IMR-90 (cell line): ENCODE results near the gene OR3A3. TPM values are rescaled to one million over a fixed set of nuclear protein-coding genes. Genes with fewer than 3 reads are reported as not detected.

Source experiments
- ATAC-seq: fragments of 200-7000 bp; cut with Tn5 transposase; 2 replicates; pipeline ENCODE4 v1.9.1; 2020; ENCODE audit warnings: low read depth, mild to moderate bottlenecking, moderate library complexity
- BruUV-seq: library from RNA; stranded (reverse); fragments of 400-500 nt; replicated peaks from 2 replicates; lab custom pipeline; 2021; lab: Mats Ljungman, UMichigan
- CTCF ChIA-PET: fragments of 300-600 bp; formaldehyde crosslinking; extraction: SDS; loops from one replicate; lab custom pipeline; 2021; ENCODE audit warnings: antibody characterized with exemption; lab: Yijun Ruan, JAX
- POLR2A ChIA-PET: fragments of 300-600 bp; sonication (Branson Sonifier 250); formaldehyde crosslinking; loops from one replicate; lab custom pipeline; 2022; ENCODE audit warnings: antibody characterized with exemption; ENCODE audit not compliant: unreplicated experiment; lab: Charles Lee
- DNase-seq: peaks from one replicate; pipeline ENCODE4 v3.0.0; 2013
- H2AFZ ChIP-seq: replicated peaks from 2 replicates; pipeline ENCODE3; 2013; ENCODE audit warnings: low read length, mild to moderate bottlenecking; ENCODE audit not compliant: poor library complexity
- H2AK5ac ChIP-seq: 2 replicates; pipeline ENCODE4 v1.6.1; 2013; ENCODE audit warnings: low read depth, low read length, inconsistent platforms
- H2AK9ac ChIP-seq: replicated peaks from 2 replicates; pipeline ENCODE3; 2013; ENCODE audit warnings: mild to moderate bottlenecking, low read depth, low read length, moderate library complexity; ENCODE audit not compliant: poor library complexity
- H2BK120ac ChIP-seq: 2 replicates; pipeline ENCODE4 v1.6.1; 2013; ENCODE audit warnings: low read depth, low read length, inconsistent platforms
- H2BK15ac ChIP-seq: 3 replicates; pipeline ENCODE4 v1.6.1; 2013; ENCODE audit warnings: low read depth, low read length, inconsistent platforms
- H2BK20ac ChIP-seq: 2 replicates; pipeline ENCODE4 v1.6.1; 2013; ENCODE audit warnings: low read depth, mild to moderate bottlenecking, inconsistent platforms, low read length, moderate library complexity
- H2BK5ac ChIP-seq: 2 replicates; pipeline ENCODE4 v1.6.1; 2013; ENCODE audit warnings: mild to moderate bottlenecking, low read depth, low read length, inconsistent platforms; ENCODE audit not compliant: poor library complexity, severe bottlenecking
- H3K14ac ChIP-seq: replicated peaks from 2 replicates; pipeline ENCODE4 v1.6.1; 2013; ENCODE audit warnings: low read depth, low read length, inconsistent platforms
- H3K18ac ChIP-seq: 2 replicates; pipeline ENCODE4 v1.6.1; 2013; ENCODE audit warnings: low read depth, low read length, control low read depth
- H3K23ac ChIP-seq: 2 replicates; pipeline ENCODE4 v1.6.1; 2013; ENCODE audit warnings: low read depth, low read length, inconsistent platforms
- H3K27ac ChIP-seq: 2 replicates; pipeline ENCODE4 v1.5.1; 2013; ENCODE audit warnings: mild to moderate bottlenecking, control low read depth, low read length; ENCODE audit not compliant: insufficient read depth
- H3K27me3 ChIP-seq: 2 replicates; pipeline ENCODE4 v1.6.1; 2013; ENCODE audit warnings: low read length; ENCODE audit not compliant: control insufficient read depth, insufficient read depth
- H3K36me3 ChIP-seq: 2 replicates; pipeline ENCODE4 v1.6.1; 2013; ENCODE audit warnings: low read length, mixed read lengths; ENCODE audit not compliant: control insufficient read depth, insufficient read depth
- H3K4ac ChIP-seq: 2 replicates; pipeline ENCODE4 v1.6.1; 2013; ENCODE audit warnings: low read depth, low read length, inconsistent platforms
- H3K4me1 ChIP-seq: 2 replicates; pipeline ENCODE4 v1.6.1; 2013; ENCODE audit warnings: low read length, mixed read lengths; ENCODE audit not compliant: control insufficient read depth, insufficient read depth
- H3K4me2 ChIP-seq: 2 replicates; pipeline ENCODE4 v1.6.1; 2013; ENCODE audit warnings: low read depth, mild to moderate bottlenecking, control low read depth, low read length, moderate library complexity
- H3K4me3 ChIP-seq: 2 replicates; pipeline ENCODE4 v1.5.1; 2013; ENCODE audit warnings: low read depth, mild to moderate bottlenecking, control low read depth, low read length, moderate library complexity; ENCODE audit not compliant: insufficient read depth
- H3K56ac ChIP-seq: 2 replicates; pipeline ENCODE4 v1.6.1; 2013; ENCODE audit warnings: low read length, inconsistent platforms; ENCODE audit not compliant: insufficient read depth; ENCODE audit errors: extremely low read depth
- H3K79me1 ChIP-seq, 2 experiments: 2 replicates each; pipeline ENCODE4 v1.6.1; 2013; ENCODE audit warnings: low read length in 2 of 2, inconsistent platforms in 1 of 2, low read depth in 1 of 2
- H3K9ac ChIP-seq: 2 replicates; pipeline ENCODE4 v1.6.1; 2013; ENCODE audit warnings: low read depth, low read length, control low read depth
- H3K9me1 ChIP-seq: 2 replicates; pipeline ENCODE4 v1.6.1; 2013; ENCODE audit warnings: low read length, inconsistent platforms; ENCODE audit not compliant: insufficient read depth
- H3K9me3 ChIP-seq: 2 replicates; pipeline ENCODE4 v1.6.1; 2013; ENCODE audit warnings: low read length; ENCODE audit not compliant: control insufficient read depth, insufficient read depth
- H4K20me1 ChIP-seq: 2 replicates; pipeline ENCODE4 v1.6.1; 2013; ENCODE audit warnings: low read length, inconsistent platforms; ENCODE audit not compliant: insufficient read depth
- H4K5ac ChIP-seq: 2 replicates; pipeline ENCODE4 v1.6.1; 2013; ENCODE audit warnings: mild to moderate bottlenecking, low read depth, low read length, control low read depth
- H4K8ac ChIP-seq, 2 experiments: 2 replicates each; pipeline ENCODE4 v1.6.1; 2013; ENCODE audit warnings: low read depth in 2 of 2, low read length in 2 of 2, control low read depth in 1 of 2, inconsistent platforms in 1 of 2
- H4K91ac ChIP-seq: 2 replicates; pipeline ENCODE4 v1.6.1; 2013; ENCODE audit warnings: low read depth, low read length, inconsistent platforms; ENCODE audit not compliant: insufficient read depth
- BHLHE40 ChIP-seq: fragments of 150-350 bp; IDR thresholded peaks from 2 replicates; pipeline ENCODE4 v1.6.1; 2016; ENCODE audit warnings: mild to moderate bottlenecking, low read depth, low read length
- CEBPB ChIP-seq: IDR thresholded peaks from 2 replicates; pipeline ENCODE4 v1.6.1; 2012; ENCODE audit warnings: low read depth, low read length, improper control_type of control experiment
- ELK1 ChIP-seq: fragments of 150-350 bp; IDR thresholded peaks from 2 replicates; pipeline ENCODE4 v1.6.1; 2016; ENCODE audit warnings: low read depth, mild to moderate bottlenecking, low read length, moderate library complexity, borderline replicate concordance
- MXI1 ChIP-seq: IDR thresholded peaks from 2 replicates; pipeline ENCODE4 v1.6.1; 2012; ENCODE audit warnings: low read depth, mild to moderate bottlenecking, low read length, moderate library complexity, borderline replicate concordance
- POLR2A ChIP-seq: IDR thresholded peaks from 2 replicates; pipeline ENCODE4 v1.6.1; 2012; ENCODE audit warnings: mild to moderate bottlenecking, low read depth, low read length
- RCOR1 ChIP-seq: IDR thresholded peaks from 2 replicates; pipeline ENCODE4 v1.6.1; 2012; ENCODE audit warnings: mild to moderate bottlenecking, low read length, improper control_type of control experiment; ENCODE audit not compliant: insufficient replicate concordance
- WGBS, 2 experiments: methylation state at CpG; one replicate each; pipeline versions ENCODE4 v1.1.5 to v1.1.7; 2013; ENCODE audit warnings: missing lambda C conversion rate in 2 of 2; ENCODE audit not compliant: insufficient read length in 1 of 2; ENCODE audit errors: extremely low coverage in 2 of 2; 5-methylcytosine and 5-hydroxymethylcytosine counted together
- dilution Hi-C: fragments of 300-500 bp; cut with HindIII; formaldehyde crosslinking; loops from one replicate; pipeline ENCODE4 v1.14.3; 2018; ENCODE audit warnings: low sequenced_read_pairs; ENCODE audit not compliant: unreplicated experiment
- in situ Hi-C: fragments of 300-500 bp; cut with MboI; formaldehyde crosslinking; loops from 3 replicates; pipeline ENCODE4 v1.14.3; 2019; ENCODE audit warnings: low sequenced_read_pairs, inconsistent platforms, mixed read lengths
- intact Hi-C: fragments of 100-400 bp; cut with micrococcal nuclease; formaldehyde crosslinking; loops from 2 replicates; pipeline ENCODE4 v1.10.0; 2022
- microRNA-seq, 2 experiments: library from miRNA; stranded (forward) in 1 of 2; unstranded in 1 of 2; fragments of 10-50 nt in 1 of 2; fragments of <30 nt in 1 of 2; gene quantifications in 1 of 2; microRNA quantifications in 1 of 2; one replicate each; pipeline versions ENCODE3 to v1.1.0; 2013 to 2020; ENCODE audit not compliant: insufficient read depth in 1 of 2, insufficient read length in 1 of 2, unreplicated experiment in 1 of 2
- polyA plus RNA-seq, 3 experiments: library from polyadenylated mRNA; depleted of rRNA; stranded (reverse); fragments of >200 nt; gene quantifications; 2 replicates each; pipeline ENCODE4 v1.2.3, GENCODE V29; 2012; ENCODE audit warnings: low replicate concordance in 1 of 3
- small RNA-seq, 5 experiments: library from RNA; depleted of rRNA; stranded (forward); fragments of <200 nt; gene quantifications; one replicate each; pipeline ENCODE3, GENCODE V24; 2012
- total RNA-seq: library from RNA; depleted of rRNA; stranded (reverse); fragments of >200 nt; gene quantifications from 2 replicates; pipeline ENCODE4 v1.2.3, GENCODE V29; 2012; rRNA removed

OR3A3 gene
- total and polyA plus RNA-seq, 2 of the 4 experiments (the other 2 are of a cell fraction), result not detected

DNA sequence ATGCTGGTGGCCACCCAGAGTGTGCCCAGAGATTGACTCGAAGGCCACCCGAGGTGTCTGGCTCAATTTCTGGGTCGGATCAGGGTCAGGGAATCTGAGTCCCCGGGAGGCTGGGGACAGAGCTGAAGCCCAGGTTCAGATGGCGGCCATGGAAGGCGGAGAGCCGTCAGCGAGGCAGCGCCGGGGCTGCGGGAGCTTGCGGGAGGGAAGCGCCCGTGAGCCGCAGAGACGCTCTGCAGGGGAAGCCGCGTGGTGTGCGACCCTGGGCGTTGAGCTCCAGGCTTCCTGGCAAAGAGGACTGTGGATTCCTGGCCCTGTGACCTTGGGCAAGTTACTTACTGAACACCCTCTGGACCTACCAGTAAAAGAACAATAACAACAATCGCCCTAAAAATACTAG lies 61.0 kb downstream of the OR3A3 start:
- Histone ChIP-seq H2BK15ac (no peak overlapping the region), H2BK20ac (no peak overlapping the region), H3K9ac (no peak overlapping the region), H3K4me1 (no peaks in the 10 kb centered on the region), H3K14ac (no peak overlapping the region), H3K56ac (no peak overlapping the region), H4K91ac (no peak overlapping the region), H3K36me3 (no peaks in the 10 kb centered on the region), H2AK9ac (no peak overlapping the region), H3K27ac (no peak overlapping the region), H4K5ac (no peak overlapping the region), H2AK5ac (no peak overlapping the region), H3K4ac (no peak overlapping the region), H3K4me2 (no peak overlapping the region), H3K9me1 (no peaks in the 10 kb centered on the region), H2BK120ac (no peak overlapping the region), H3K4me3 (no peak overlapping the region), H4K8ac (no peak overlapping the region), H3K79me1 (no peaks in the 10 kb centered on the region), H4K20me1 (no peaks in the 10 kb centered on the region), H3K18ac (no peak overlapping the region), H3K9me3 (peaks cover 3% of the 10 kb centered on the region; the same call in 1 of the 2 replicates), H3K23ac (no peak overlapping the region), H2AFZ (no peak overlapping the region), H3K27me3 (no peaks in the 10 kb centered on the region), H2BK5ac (no peak overlapping the region)
- no TSS peak for BruUV-seq
- TF ChIP-seq ELK1 (no peak), POLR2A (no peak), BHLHE40 (no peak), MXI1 (no peak), RCOR1 (no peak), CEBPB (no peak)
- ChIA-PET CTCF (interaction anchor here (0.6 kb wide), 1 partner anchor 22 kb away, joined by 4 read pairs; no protein-coding TSS in a partner anchor), POLR2A (no interaction called here)
- no peak for ATAC-seq
- intact Hi-C loops (no loop called here), dilution Hi-C loops (no loop called here), in situ Hi-C loops (no loop called here)
- no peak for DNase-seq
- WGBS, 2 experiments, result 75% methylated on average over 10 of the region's 21 CpGs; no CpG with 5 or more reads in 1 of the 2 experiments

Small RNA genes lying within 50 kb of the gene (microRNA-seq; reads per million reads assigned to microRNA genes)
- not detected for gene OR1AC1P (ENCODE audit: insufficient read depth, insufficient read length)

Small RNA genes lying within 50 kb of the gene (small RNA-seq; reads per million reads assigned to genes)
- gene OR1AC1P, result 0 reads per million in 5 experiments

Other genes starting within 250 kb of the OR3A3 start
- gene OR1A2, start 213.9 kb upstream of the OR3A3 start, total RNA-seq, result not detected in 2 replicates
- gene OR1A2, start 213.9 kb upstream of the OR3A3 start, polyA plus RNA-seq (2012; rRNA removed), result not detected in 2 replicates
- not detected in 2 replicates for gene OR1A1, start 203.7 kb upstream of the OR3A3 start, total RNA-seq
- not detected in 2 replicates for gene OR1A1, start 203.7 kb upstream of the OR3A3 start, polyA plus RNA-seq (2012; rRNA removed)
- gene OR3A1, start 113.0 kb upstream of the OR3A3 start, total RNA-seq, result not detected in 2 replicates
- gene OR3A1, start 113.0 kb upstream of the OR3A3 start, polyA plus RNA-seq (2012; rRNA removed), result not detected in 2 replicates
- not detected in 2 replicates for gene OR3A2, start 25.1 kb upstream of the OR3A3 start, total RNA-seq
- gene OR3A2, start 25.1 kb upstream of the OR3A3 start, polyA plus RNA-seq (2012; rRNA removed), result not detected in 2 replicates
- gene OR1E1, start 13.0 kb upstream of the OR3A3 start, total RNA-seq, result not detected in 2 replicates
- gene OR1E1, start 13.0 kb upstream of the OR3A3 start, polyA plus RNA-seq (2012; rRNA removed), result not detected in 2 replicates
- gene OR1E2, start 22.5 kb downstream of the OR3A3 start, total RNA-seq, result not detected in 2 replicates
- gene OR1E2, start 22.5 kb downstream of the OR3A3 start, polyA plus RNA-seq (2012; rRNA removed), result not detected in 2 replicates
- gene SPATA22, start 60.4 kb downstream of the OR3A3 start, total RNA-seq, result 0.18 and 0.28 TPM in 2 replicates
- gene SPATA22, start 60.4 kb downstream of the OR3A3 start, polyA plus RNA-seq (2012; rRNA removed), result 0.23 and 0.29 TPM in 2 replicates
- gene ASPA, start 64.6 kb downstream of the OR3A3 start, total RNA-seq, result not detected in 2 replicates
- 0.02 TPM in 1 of 2 replicates, not detected in the other for gene ASPA, start 64.6 kb downstream of the OR3A3 start, polyA plus RNA-seq (2012; rRNA removed)
- gene TRPV3, start 146.4 kb downstream of the OR3A3 start, total RNA-seq, result under 0.01 and 0.18 TPM in 2 replicates
- gene TRPV3, start 146.4 kb downstream of the OR3A3 start, polyA plus RNA-seq (2012; rRNA removed), result 0.10 and 0.26 TPM in 2 replicates
- gene TRPV1, start 198.0 kb downstream of the OR3A3 start, total RNA-seq, result 0.28 and 0.54 TPM in 2 replicates
- 1.5 and 1.9 TPM in 2 replicates for gene TRPV1, start 198.0 kb downstream of the OR3A3 start, polyA plus RNA-seq (2012; rRNA removed)
- 12.8 and 14.3 TPM in 2 replicates for gene SHPK, start 224.9 kb downstream of the OR3A3 start, total RNA-seq
- gene SHPK, start 224.9 kb downstream of the OR3A3 start, polyA plus RNA-seq (2012; rRNA removed), result 10.7 and 11.1 TPM in 2 replicates
- gene CTNS, start 225.4 kb downstream of the OR3A3 start, total RNA-seq, result 4.7 and 6.9 TPM in 2 replicates
- gene CTNS, start 225.4 kb downstream of the OR3A3 start, polyA plus RNA-seq (2012; rRNA removed), result 4.7 and 5.3 TPM in 2 replicates